Dedifferentiated amniotic fluid mesenchymal stem cell (primary cell): Measurements from ENCODE around the gene CMTR1.
"Not testable (repeated sequence)": the region's sequence is repeated elsewhere in the genome, so short reads cannot be mapped to it uniquely, and the experiment has no call there.

ENCODE experiments used
- DNase-seq: peaks from one replicate; pipeline ENCODE4 v3.0.0-alpha.2; 2016; ENCODE audit errors: extremely low spot score

The CMTR1 gene

GRCh38 chr6:37432916-37433656, at the start of gene CMTR1:
Gene CMTR1, plus strand, starts transcription at chr6:37433221. Its CDS starts 2,409 bp downstream, at chr6:37435630.
- DNase-seq = peak; percentile 81

GRCh38 chr6:37388578-37388977, 44.4 kb upstream of the CMTR1 start:
- no peak for DNase-seq

- no peak for DNase-seq
Observed at GRCh38 chr6:37389857-37390256, 43.2 kb upstream of the CMTR1 start.

GRCh38 chr6:37391120-37391519, 41.9 kb upstream of the CMTR1 start:
- DNase-seq = peak; percentile 10

GRCh38 chr6:37392821-37393220, 40.2 kb upstream of the CMTR1 start:
- DNase-seq = no peak

GRCh38 chr6:37393381-37393929, 39.6 kb upstream of the CMTR1 start:
- no peak for DNase-seq

- DNase-seq = no peak
Observed at GRCh38 chr6:37396571-37397180, 36.3 kb upstream of the CMTR1 start.

- DNase-seq = no peak
Observed at GRCh38 chr6:37399131-37399530, 33.9 kb upstream of the CMTR1 start.

GRCh38 chr6:37399795-37400490, 33.1 kb upstream of the CMTR1 start:
- no peak for DNase-seq

GRCh38 chr6:37401658-37402057, 31.4 kb upstream of the CMTR1 start:
- not testable (repeated sequence) for DNase-seq

GRCh38 chr6:37406726-37407341, 26.2 kb upstream of the CMTR1 start:
- DNase-seq = no peak

- DNase-seq = no peak
Observed at GRCh38 chr6:37407948-37408347, 25.1 kb upstream of the CMTR1 start.

- no peak for DNase-seq
Observed at GRCh38 chr6:37409501-37409900, 23.5 kb upstream of the CMTR1 start.

GRCh38 chr6:37417393-37417792, 15.6 kb upstream of the CMTR1 start:
- no peak for DNase-seq

- DNase-seq = no peak
Observed at GRCh38 chr6:37418722-37419121, 14.3 kb upstream of the CMTR1 start.

- DNase-seq = no peak
Observed at GRCh38 chr6:37426058-37426944, 6.7 kb upstream of the CMTR1 start.

GRCh38 chr6:37426945-37427510, 6.0 kb upstream of the CMTR1 start:
- no peak for DNase-seq

- no peak for DNase-seq
Observed at GRCh38 chr6:37429352-37429750, 3.7 kb upstream of the CMTR1 start.

GRCh38 chr6:37432590-37432915, 468 bp upstream of the CMTR1 start:
- no peak for DNase-seq

- DNase-seq = no peak
Observed at GRCh38 chr6:37433657-37434271, 743 bp downstream of the CMTR1 start.

- DNase-seq = no peak
Observed at GRCh38 chr6:37435373-37435772, 2.4 kb downstream of the CMTR1 start.
